K562 (cell line): ENCODE data around the gene STK17A. TPM values are rescaled to one million over a fixed set of nuclear protein-coding genes. Genes with fewer than 3 reads are reported as not detected.

Source experiments
- JUND ChIP-seq, 2 experiments: IDR thresholded peaks; 2 replicates in 1 of 2; 3 replicates in 1 of 2; pipeline ENCODE4 v1.6.1; 2011; ENCODE audit warnings: borderline replicate concordance in 2 of 2, low read depth in 2 of 2, low read length in 2 of 2, improper control_type of control experiment in 1 of 2, missing biosample characterization in 1 of 2, missing genetic modification characterization in 1 of 2, missing genetic modification reagents in 1 of 2
- MGA ChIP-seq: fragments of 450-650 bp; IDR thresholded peaks from 2 replicates; pipeline ENCODE4 v1.6.1; 2016; ENCODE audit warnings: mild to moderate bottlenecking, moderate library complexity
- NCOA4 ChIP-seq: fragments of 450-650 bp; IDR thresholded peaks from 2 replicates; pipeline ENCODE4 v1.6.1; 2018; ENCODE audit warnings: mild to moderate bottlenecking; ENCODE audit not compliant: partially characterized antibody
- SAFB2 ChIP-seq: fragments of 200-400 bp; formaldehyde crosslinking; IDR thresholded peaks from 2 replicates; pipeline ENCODE4 v1.6.1; 2018; ENCODE audit warnings: borderline replicate concordance, low read length, low read depth, moderate library complexity; ENCODE audit not compliant: severe bottlenecking
- YY1 ChIP-seq, 3 experiments: IDR thresholded peaks; 2 replicates each; pipeline ENCODE4 v1.6.1; 2011; ENCODE audit warnings: low read length in 2 of 3, mild to moderate bottlenecking in 2 of 3, moderate library complexity in 2 of 3, borderline replicate concordance in 1 of 3, control low read depth in 1 of 3, low read depth in 1 of 3; ENCODE audit not compliant: insufficient read depth in 3 of 3, insufficient replicate concordance in 2 of 3, control insufficient read depth in 1 of 3, insufficient read length in 1 of 3; ENCODE audit errors: extremely low read depth in 1 of 3
- polyA plus RNA-seq, 8 experiments: library from polyadenylated mRNA; depleted of rRNA in 4 of 8; stranded (reverse) in 5 of 8; unstranded in 3 of 8; fragments of >200 nt; fragmentation: Nextera tagmentation in 2 of 8; fragmentation: Illumina TruSeq in 1 of 8; extraction: Ambion mirVana in 2 of 8; extraction: Trizol in 1 of 8; gene quantifications; 2 replicates each; pipeline versions ENCODE4 v1.2.1 to v1.2.3, GENCODE V29; 2011 to 2014; ENCODE audit warnings: inconsistent platforms in 1 of 8, missing spikeins in 1 of 8
- total RNA-seq, 7 experiments: library from RNA; depleted of rRNA in 6 of 7; stranded (reverse); fragments of >200 nt in 6 of 7; fragmentation: Illumina TruSeq in 2 of 7; extraction: Trizol in 2 of 7; gene quantifications; 2 replicates each; pipeline versions ENCODE4 v1.2.1 to v1.2.3, GENCODE V29; 2011 to 2021; ENCODE audit warnings: low replicate concordance in 1 of 7
- TF ChIP-seq, protein P1 (sequence below): fragments of 250-450 bp; sonication (Bioruptor Pico); IDR thresholded peaks from 2 replicates; pipeline ENCODE4 v1.4.0; 2020; ENCODE audit warnings: mild to moderate bottlenecking, moderate library complexity, borderline replicate concordance
- TF ChIP-seq, protein P2 (sequence below): IDR thresholded peaks from 2 replicates; pipeline ENCODE4 v1.6.1; 2016; ENCODE audit warnings: missing genetic modification characterization, missing compliant biosample characterization

Gene STK17A
- total and polyA plus RNA-seq, 9 of the 15 experiments (the other 6 are each of a cell fraction or from before 2014, with no cell fraction given) = 3.4 to 16.3 (median 13.2) TPM

- no peak for TF ChIP-seq YY1 (IDR thresholded peaks at IDR 0.05; ENCODE audit: borderline replicate concordance in 1 of 3, control insufficient read depth in 1 of 3, extremely low read depth in 1 of 3, insufficient read depth in 3 of 3, insufficient read length in 1 of 3, insufficient replicate concordance in 2 of 3, low read depth in 1 of 3, low read length in 2 of 3)
- TF ChIP-seq NCOA4 = no peak
- no peak for TF ChIP-seq MGA
- TF ChIP-seq JUND (IDR thresholded peaks at IDR 0.05; ENCODE audit: borderline replicate concordance, low read depth, low read length) = peak; percentile 89
- TF ChIP-seq JUND (tag; IDR thresholded peaks at IDR 0.05; ENCODE audit: borderline replicate concordance, low read depth, low read length) = peak; percentile 86
- TF ChIP-seq, protein P1, sequence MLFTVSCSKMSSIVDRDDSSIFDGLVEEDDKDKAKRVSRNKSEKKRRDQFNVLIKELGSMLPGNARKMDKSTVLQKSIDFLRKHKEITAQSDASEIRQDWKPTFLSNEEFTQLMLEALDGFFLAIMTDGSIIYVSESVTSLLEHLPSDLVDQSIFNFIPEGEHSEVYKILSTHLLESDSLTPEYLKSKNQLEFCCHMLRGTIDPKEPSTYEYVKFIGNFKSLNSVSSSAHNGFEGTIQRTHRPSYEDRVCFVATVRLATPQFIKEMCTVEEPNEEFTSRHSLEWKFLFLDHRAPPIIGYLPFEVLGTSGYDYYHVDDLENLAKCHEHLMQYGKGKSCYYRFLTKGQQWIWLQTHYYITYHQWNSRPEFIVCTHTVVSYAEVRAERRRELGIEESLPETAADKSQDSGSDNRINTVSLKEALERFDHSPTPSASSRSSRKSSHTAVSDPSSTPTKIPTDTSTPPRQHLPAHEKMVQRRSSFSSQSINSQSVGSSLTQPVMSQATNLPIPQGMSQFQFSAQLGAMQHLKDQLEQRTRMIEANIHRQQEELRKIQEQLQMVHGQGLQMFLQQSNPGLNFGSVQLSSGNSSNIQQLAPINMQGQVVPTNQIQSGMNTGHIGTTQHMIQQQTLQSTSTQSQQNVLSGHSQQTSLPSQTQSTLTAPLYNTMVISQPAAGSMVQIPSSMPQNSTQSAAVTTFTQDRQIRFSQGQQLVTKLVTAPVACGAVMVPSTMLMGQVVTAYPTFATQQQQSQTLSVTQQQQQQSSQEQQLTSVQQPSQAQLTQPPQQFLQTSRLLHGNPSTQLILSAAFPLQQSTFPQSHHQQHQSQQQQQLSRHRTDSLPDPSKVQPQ (CRISPR knock-in tag) = no peak
- TF ChIP-seq, protein P2, sequence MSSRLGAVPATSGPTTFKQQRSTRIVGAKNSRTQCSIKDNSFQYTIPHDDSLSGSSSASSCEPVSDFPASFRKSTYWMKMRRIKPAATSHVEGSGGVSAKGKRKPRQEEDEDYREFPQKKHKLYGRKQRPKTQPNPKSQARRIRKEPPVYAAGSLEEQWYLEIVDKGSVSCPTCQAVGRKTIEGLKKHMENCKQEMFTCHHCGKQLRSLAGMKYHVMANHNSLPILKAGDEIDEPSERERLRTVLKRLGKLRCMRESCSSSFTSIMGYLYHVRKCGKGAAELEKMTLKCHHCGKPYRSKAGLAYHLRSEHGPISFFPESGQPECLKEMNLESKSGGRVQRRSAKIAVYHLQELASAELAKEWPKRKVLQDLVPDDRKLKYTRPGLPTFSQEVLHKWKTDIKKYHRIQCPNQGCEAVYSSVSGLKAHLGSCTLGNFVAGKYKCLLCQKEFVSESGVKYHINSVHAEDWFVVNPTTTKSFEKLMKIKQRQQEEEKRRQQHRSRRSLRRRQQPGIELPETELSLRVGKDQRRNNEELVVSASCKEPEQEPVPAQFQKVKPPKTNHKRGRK (tag) = no peak
- no peak for TF ChIP-seq SAFB2
Measured at GRCh38 chr7:43674559-43675436, 91.9 kb downstream of the STK17A start (continued).
